ENCODE data around the gene HLA-DMA. TPM values are rescaled to one million over a fixed set of nuclear protein-coding genes. Genes with fewer than 3 reads are reported as not detected.
"Not testable (repeated sequence)": the region's sequence is repeated elsewhere in the genome, so short reads cannot be mapped to it uniquely, and the experiment has no call there.

HLA-DMA gene
- total RNA-seq, 2 donors from 2014 or later: 9.2 to 15.4 TPM

DNA sequence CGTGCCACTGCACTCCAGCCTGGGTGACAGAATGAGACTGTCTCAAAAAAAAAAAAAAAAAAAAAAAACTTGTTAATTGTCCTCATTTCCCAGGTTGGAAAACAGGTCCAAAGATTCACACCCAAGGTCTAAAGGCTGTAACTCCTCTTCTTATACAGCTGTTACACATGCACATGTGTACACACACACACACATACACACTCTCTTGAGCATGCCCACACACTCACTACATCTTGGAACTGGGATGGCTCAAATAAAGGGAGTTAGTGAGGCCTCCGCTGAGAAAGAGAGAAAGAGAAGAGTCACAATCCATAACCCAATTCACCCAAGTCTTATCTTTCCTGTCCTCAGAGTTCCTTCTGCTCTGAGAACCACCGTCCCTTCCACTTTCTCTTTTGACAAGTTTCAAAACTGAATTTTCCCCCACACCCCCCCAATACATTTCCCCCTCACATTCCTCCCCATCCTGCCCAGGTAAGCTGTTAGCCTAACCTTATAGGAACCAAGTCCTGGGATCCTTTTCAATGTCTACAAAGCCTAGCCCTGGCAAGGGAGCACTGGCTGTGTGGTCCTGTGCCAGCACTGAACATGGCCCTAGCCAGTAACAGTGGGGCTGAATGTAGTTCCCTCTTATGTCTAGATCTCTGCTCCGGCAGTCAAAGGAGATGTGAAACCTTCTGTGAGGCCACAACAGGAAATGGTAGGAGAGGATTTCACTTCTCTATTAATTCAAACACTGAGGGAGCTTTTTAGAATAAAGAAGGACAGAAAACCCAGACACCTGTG is 8.8 kb downstream of the HLA-DMA start:
- no peak for DNase-seq (ENCODE audit: low spot score)
- TF ChIP-seq, protein P1, sequence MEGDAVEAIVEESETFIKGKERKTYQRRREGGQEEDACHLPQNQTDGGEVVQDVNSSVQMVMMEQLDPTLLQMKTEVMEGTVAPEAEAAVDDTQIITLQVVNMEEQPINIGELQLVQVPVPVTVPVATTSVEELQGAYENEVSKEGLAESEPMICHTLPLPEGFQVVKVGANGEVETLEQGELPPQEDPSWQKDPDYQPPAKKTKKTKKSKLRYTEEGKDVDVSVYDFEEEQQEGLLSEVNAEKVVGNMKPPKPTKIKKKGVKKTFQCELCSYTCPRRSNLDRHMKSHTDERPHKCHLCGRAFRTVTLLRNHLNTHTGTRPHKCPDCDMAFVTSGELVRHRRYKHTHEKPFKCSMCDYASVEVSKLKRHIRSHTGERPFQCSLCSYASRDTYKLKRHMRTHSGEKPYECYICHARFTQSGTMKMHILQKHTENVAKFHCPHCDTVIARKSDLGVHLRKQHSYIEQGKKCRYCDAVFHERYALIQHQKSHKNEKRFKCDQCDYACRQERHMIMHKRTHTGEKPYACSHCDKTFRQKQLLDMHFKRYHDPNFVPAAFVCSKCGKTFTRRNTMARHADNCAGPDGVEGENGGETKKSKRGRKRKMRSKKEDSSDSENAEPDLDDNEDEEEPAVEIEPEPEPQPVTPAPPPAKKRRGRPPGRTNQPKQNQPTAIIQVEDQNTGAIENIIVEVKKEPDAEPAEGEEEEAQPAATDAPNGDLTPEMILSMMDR (IDR thresholded peaks at IDR 0.05): no peak
- Histone ChIP-seq H3K36me3 (no peaks in the 10 kb centered on the region), H3K4me3 (no peak overlapping the region), H3K9me3 (peaks cover 0 to 7% of the 10 kb centered on the region in 2 donors), H3K27ac (no peak overlapping the region), H3K27me3 (no peaks in the 10 kb centered on the region), H3K4me1 (peaks cover 0 to 15% of the 10 kb centered on the region in 2 donors)

DNA sequence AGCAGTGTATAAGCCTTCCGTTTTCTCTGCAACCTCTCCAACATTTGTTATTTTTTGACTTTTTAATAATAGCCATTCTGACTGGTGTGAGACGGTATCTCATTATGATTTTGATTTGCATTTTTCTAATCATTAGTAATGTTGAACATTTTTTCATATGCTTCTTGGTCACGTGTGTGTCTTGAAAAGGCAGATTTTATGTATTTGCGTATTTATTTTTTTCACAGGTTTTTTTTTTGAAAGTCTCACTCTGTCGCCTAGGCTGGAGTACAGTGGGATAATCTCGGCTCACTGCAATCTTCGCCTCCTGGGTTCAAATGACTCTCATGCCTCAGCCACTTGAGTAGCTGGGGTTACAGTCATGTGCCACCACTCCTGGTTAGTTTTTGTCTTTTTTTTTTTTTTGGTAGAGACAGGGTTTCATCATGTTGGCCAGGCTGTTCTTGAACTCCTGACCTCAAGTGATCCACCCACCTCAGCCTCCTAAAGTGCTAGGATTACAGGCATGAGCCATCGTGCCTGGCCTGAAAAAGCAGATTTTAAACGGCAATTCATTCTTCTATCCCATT is 10.3 kb downstream of the HLA-DMA start:
- not testable (repeated sequence) for DNase-seq (ENCODE audit: low spot score); H3K36me3 ChIP-seq; H3K27ac ChIP-seq; H3K27me3 ChIP-seq; H3K9me3 ChIP-seq; H3K4me3 ChIP-seq
- peaks cover 0 to 15% of the 10 kb centered on the region in 2 donors for H3K4me1 ChIP-seq

DNA sequence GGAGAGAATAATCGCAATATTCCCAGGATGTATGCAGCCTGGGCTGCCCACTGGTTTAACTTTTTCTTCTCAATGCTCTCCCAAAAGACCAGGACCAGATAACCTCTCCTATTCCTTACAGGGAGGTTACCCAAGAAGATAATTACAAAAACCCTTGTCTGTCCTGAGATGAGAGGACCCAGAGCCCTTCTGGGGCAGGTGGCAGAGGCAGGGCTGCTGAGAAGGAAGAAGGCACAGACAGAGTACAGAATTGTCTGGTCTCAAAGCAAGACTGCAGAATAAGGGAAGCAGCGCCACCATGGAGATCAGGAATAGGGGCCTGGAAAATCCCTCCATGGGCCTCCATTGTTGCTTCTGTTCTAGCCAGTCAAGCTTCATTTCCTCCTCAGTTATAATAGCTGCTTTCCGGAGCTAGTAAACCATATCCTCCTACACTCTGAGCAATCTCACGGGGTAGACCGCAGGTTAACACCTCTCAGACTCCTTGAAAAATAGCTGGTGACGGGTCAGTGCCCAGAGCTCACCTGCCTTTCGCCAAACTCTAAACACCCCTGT is 11.6 kb downstream of the HLA-DMA start:
- Histone ChIP-seq H3K27ac (peak overlapping the region; percentile 61 to 62), H3K4me3 (no peak overlapping the region), H3K4me1 (peaks cover 0 to 15% of the 10 kb centered on the region in 2 donors), H3K9me3 (peaks cover 0 to 6% of the 10 kb centered on the region in 2 donors), H3K36me3 (no peaks in the 10 kb centered on the region), H3K27me3 (no peaks in the 10 kb centered on the region)
- TF ChIP-seq, protein P1 (IDR thresholded peaks at IDR 0.05): no peak
- DNase-seq (ENCODE audit: low spot score): no peak

DNA sequence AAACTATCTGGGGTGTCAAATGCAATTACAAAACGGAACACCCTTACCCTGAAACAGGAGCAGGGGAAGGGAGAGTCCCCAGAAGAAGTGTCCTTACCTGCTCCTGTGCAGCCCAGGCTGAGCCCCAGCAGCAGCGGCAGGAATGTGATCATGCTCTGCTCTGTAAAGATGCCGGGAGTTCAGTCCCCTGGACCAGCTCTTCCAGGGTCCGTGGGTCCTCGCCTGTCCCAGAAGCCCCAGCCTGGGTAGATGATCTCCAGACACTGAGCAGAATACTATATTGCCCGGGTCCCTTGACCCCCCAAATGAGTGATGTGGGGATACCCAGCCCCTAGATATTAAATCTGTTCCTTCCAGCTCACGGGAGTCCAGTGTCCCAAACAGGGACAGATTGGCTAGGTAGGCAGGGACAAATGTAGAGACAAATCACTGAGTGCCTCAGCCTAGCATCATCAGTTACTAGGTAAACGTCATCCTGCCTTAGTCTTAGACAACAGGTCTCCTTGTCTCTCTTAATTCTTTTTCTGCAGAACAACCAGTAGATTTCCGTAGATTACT is 12.2 kb downstream of the HLA-DMA start, which contains the start of gene HLA-DMB:
HLA-DMB (minus strand) TSS at position 373 of the 558 bp plus-strand sequence; CDS start at position 152, 221 bp downstream.
- H3K9me3 ChIP-seq: peaks cover 0 to under 1% of the 10 kb centered on the region in 2 donors
- no peaks in the 10 kb centered on the region for H3K36me3 ChIP-seq
- TF ChIP-seq, protein P1 (IDR thresholded peaks at IDR 0.05): no peak
- DNase-seq (ENCODE audit: low spot score): no peak
- H3K27ac ChIP-seq: peak within 1 kb of the TSS; percentile 61 to 62
- peaks cover 0 to 15% of the 10 kb centered on the region in 2 donors for H3K4me1 ChIP-seq
- peak within 1 kb of the TSS; percentile 27 to 45 for H3K4me3 ChIP-seq
- no peaks in the 10 kb centered on the region for H3K27me3 ChIP-seq

DNA sequence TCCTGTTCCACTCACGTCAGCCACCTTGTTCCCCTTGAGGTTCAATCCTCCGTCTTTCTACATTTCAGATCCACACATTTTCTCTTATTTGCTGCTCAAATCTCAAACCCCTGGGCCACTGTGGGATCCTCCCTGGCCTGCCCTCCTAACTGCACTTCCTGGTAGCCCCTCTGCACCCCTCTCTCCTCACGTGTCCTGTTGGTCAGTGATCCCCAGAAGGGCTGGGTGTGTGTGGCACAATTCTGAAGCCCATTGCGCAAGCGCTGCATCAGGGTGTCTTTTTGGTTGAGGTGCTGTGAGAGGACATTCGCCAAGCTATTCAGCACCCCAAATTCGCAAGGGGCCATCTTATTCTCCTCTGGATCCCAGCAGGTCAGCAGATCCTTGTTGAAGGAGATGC is 14.4 kb downstream of the HLA-DMA start:
- H3K36me3 ChIP-seq: no peaks in the 10 kb centered on the region
- no peak overlapping the region for H3K4me3 ChIP-seq
- no peak overlapping the region for H3K27ac ChIP-seq
- DNase-seq (ENCODE audit: low spot score): no peak
- H3K4me1 ChIP-seq: peaks cover 0 to 15% of the 10 kb centered on the region in 2 donors
- TF ChIP-seq, protein P1 (IDR thresholded peaks at IDR 0.05): no peak
- no peaks in the 10 kb centered on the region for H3K27me3 ChIP-seq
- no peaks in the 10 kb centered on the region for H3K9me3 ChIP-seq

DNA sequence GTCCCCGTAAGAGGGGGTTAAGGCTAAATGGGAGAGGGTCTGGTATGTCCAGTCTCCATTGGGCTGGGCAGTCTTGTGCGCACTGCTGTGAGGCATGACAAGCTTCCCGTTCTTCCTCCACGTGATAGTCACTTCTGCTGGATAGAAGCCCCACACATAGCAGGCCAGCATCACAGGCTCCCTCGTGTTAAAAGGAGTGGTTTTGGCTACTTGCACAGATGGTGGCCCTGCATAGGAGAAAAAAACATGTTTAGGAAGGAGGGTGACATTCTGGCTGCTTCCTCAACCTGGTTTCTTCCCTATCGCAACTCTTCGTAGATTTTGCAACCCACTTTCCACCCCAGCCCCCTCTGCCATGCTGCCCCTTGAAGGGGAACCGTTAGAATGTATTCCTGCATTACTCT is 15.7 kb downstream of the HLA-DMA start:
- H3K36me3 ChIP-seq: no peaks in the 10 kb centered on the region
- no peaks in the 10 kb centered on the region for H3K9me3 ChIP-seq
- DNase-seq (ENCODE audit: low spot score): no peak
- peak overlapping the region; percentile 10 to 15 for H3K27ac ChIP-seq
- no peak overlapping the region for H3K4me3 ChIP-seq
- H3K27me3 ChIP-seq: no peaks in the 10 kb centered on the region
- TF ChIP-seq, protein P1 (IDR thresholded peaks at IDR 0.05): no peak
- peaks cover 0 to 15% of the 10 kb centered on the region in 2 donors for H3K4me1 ChIP-seq
